ENCODE measurements around the gene LBX2.
A peak's percentile ranks its signal among the peaks of the same experiment; 100 is the strongest.

Gene LBX2

GRCh38 chr2:74540291-74540690 lies 40.9 kb upstream of the LBX2 start:
- Histone ChIP-seq H3K27ac (no peak overlapping the region), H3K4me1 (ENCODE audit: control insufficient read depth in 1 of 2, insufficient read depth in 1 of 2, low read depth in 1 of 2, low read length in 1 of 2) (peaks cover 15 to 23% of the 10 kb centered on the region in 2 experiments)
- no peak for TF ChIP-seq CTCF (IDR thresholded peaks at IDR 0.05)

GRCh38 chr2:74538881-74539339 lies 39.5 kb upstream of the LBX2 start:
- no peak for TF ChIP-seq CTCF (IDR thresholded peaks at IDR 0.05)
- H3K4me1 ChIP-seq (ENCODE audit: control insufficient read depth in 1 of 2, insufficient read depth in 1 of 2, low read depth in 1 of 2, low read length in 1 of 2): peaks cover 15 to 23% of the 10 kb centered on the region in 2 experiments
- H3K4me3 ChIP-seq (ENCODE audit: low read depth in 1 of 2, low read length in 1 of 2): peak overlapping the region; percentile 38 to 49
- H3K27ac ChIP-seq: peak overlapping the region; percentile 63
- peaks cover 6% of the 10 kb centered on the region for H3K36me3 ChIP-seq
- H3K9me3 ChIP-seq: no peaks in the 10 kb centered on the region
- no peaks in the 10 kb centered on the region for H3K27me3 ChIP-seq

More at GRCh38 chr2:74540291-74540690, 40.9 kb upstream of the LBX2 start:
- no peaks in the 10 kb centered on the region for H3K36me3 ChIP-seq
- H3K9me3 ChIP-seq: no peaks in the 10 kb centered on the region
- no peak overlapping the region for H3K4me3 ChIP-seq (ENCODE audit: low read depth in 1 of 2, low read length in 1 of 2)
- no peaks in the 10 kb centered on the region for H3K27me3 ChIP-seq

DNA sequence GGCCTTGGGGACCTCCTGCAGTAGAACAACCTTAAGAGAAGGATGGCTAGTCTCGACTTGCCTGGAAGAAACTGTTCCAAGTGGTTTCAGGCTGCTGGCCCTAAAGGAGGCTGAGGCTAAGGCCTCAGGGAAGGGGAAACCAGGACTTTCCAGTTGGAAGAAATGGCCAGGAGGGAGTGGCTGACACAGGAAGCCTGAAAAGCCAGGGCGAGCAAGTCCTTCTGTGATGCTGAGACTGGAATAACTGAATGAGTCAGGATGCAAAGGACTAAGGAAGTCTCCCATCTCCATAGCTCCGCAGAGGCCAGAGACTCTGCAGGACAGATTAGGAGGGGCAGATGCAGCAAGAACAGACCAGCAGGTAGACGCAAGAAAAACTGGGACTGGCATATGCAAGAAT lies 37.7 kb upstream of the LBX2 start:
- no peak for TF ChIP-seq CTCF (IDR thresholded peaks at IDR 0.05)
- Histone ChIP-seq H3K36me3 (peaks cover 21% of the 10 kb centered on the region), H3K27ac (no peak overlapping the region), H3K4me1 (ENCODE audit: control insufficient read depth in 1 of 2, insufficient read depth in 1 of 2, low read depth in 1 of 2, low read length in 1 of 2) (peaks cover 15 to 23% of the 10 kb centered on the region in 2 experiments), H3K27me3 (no peaks in the 10 kb centered on the region), H3K4me3 (ENCODE audit: low read depth in 1 of 2, low read length in 1 of 2) (no peak overlapping the region), H3K9me3 (no peaks in the 10 kb centered on the region)

DNA sequence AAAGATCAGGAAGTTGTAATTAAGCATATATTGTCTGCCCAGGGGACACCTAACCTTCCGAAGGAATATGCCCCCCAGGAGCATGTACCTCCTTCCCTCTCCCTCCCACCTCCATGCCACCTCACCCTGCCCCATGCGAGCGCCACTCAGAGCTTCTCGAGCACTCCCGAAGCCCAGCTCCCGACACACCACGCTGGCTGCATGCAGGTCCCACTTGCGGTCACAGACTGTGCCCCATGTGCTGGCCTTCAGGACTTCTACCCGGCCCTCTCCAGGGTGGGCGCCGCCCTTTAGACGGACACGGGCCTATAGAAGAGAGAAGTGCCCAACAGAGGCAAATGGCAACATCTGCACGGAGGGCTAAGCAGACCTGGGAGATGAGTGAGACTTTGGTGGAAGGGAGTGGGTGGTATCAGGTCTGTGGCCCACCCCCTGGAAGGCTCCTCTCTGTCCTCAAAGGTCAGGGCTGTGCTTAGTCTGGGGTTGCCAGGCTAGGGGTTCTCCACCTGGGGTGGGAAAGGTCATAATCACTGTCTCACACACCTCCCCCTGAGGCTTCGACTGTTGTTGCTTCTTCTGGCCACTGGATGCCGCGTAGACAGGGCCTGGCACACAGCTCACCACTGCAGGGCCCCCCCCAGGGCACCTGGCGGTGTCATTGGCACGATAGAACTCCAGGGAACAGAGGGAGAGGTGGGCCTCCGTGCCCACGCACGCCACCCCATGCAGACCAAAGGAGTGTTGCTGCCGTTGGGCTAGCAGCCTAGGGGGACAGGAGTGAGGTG lies 37.0 kb upstream of the LBX2 start:
- no peak overlapping the region for H3K27ac ChIP-seq
- no peak for TF ChIP-seq CTCF (IDR thresholded peaks at IDR 0.05)
- H3K4me3 ChIP-seq (ENCODE audit: low read depth in 1 of 2, low read length in 1 of 2): no peak overlapping the region
- H3K9me3 ChIP-seq: no peaks in the 10 kb centered on the region
- H3K4me1 ChIP-seq (ENCODE audit: control insufficient read depth in 1 of 2, insufficient read depth in 1 of 2, low read depth in 1 of 2, low read length in 1 of 2): peaks cover 20 to 27% of the 10 kb centered on the region in 2 experiments
- H3K36me3 ChIP-seq: peaks cover 21% of the 10 kb centered on the region
- H3K27me3 ChIP-seq: no peaks in the 10 kb centered on the region

- H3K27ac ChIP-seq: no peak overlapping the region
- H3K4me3 ChIP-seq (ENCODE audit: low read depth in 1 of 2, low read length in 1 of 2): no peak overlapping the region
- H3K4me1 ChIP-seq (ENCODE audit: control insufficient read depth in 1 of 2, insufficient read depth in 1 of 2, low read depth in 1 of 2, low read length in 1 of 2): peaks cover 28 to 36% of the 10 kb centered on the region in 2 experiments
- H3K9me3 ChIP-seq: no peaks in the 10 kb centered on the region
- peaks cover 21% of the 10 kb centered on the region for H3K36me3 ChIP-seq
- H3K27me3 ChIP-seq: no peaks in the 10 kb centered on the region
- no peak for TF ChIP-seq CTCF (IDR thresholded peaks at IDR 0.05)
These were observed 36.1 kb upstream of the LBX2 start for GRCh38 chr2:74535440-74535965.
